ENCODE measurements around the gene TRAPPC10.

TRAPPC10 gene

GRCh38 chr21:44027607-44028286 is 15.6 kb downstream of the TRAPPC10 start:
- Histone ChIP-seq H3K36me3 (ENCODE audit: control insufficient read depth, low read depth, low read length) (peaks cover 3% of the 10 kb centered on the region), H3K4me3 (ENCODE audit: low read length) (no peak overlapping the region), H3K27ac (ENCODE audit: low read length) (no peak overlapping the region), H3K4me1 (ENCODE audit: control insufficient read depth, low read depth, low read length) (peaks cover 16% of the 10 kb centered on the region), H3K9ac (ENCODE audit: low read length) (no peak overlapping the region), H3K9me3 (ENCODE audit: control insufficient read depth, low read depth, low read length) (no peaks in the 10 kb centered on the region), H3K27me3 (ENCODE audit: control insufficient read depth, insufficient read depth, low read length) (no peaks in the 10 kb centered on the region)

DNA sequence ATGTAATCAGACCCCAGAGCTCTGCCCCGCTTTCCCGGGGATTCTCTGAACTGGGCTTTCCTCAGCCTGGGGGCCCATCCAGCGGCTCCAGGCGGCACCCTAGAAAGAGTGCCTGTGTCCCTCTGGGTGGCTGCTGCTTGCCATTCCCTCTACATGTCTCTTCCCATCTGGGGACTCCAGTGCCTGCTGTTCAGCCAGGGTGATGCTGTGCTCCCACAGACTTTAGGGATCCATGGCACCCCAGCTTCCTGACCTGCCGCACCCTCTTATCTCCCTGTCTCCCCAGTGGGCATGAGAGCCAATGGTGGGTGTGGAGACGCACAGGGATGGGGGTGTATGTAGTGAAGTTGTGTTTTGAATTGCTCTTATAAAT is 16.2 kb downstream of the TRAPPC10 start:
- Histone ChIP-seq H3K36me3 (ENCODE audit: control insufficient read depth, low read depth, low read length) (peaks cover 7% of the 10 kb centered on the region), H3K27ac (ENCODE audit: low read length) (no peak overlapping the region), H3K4me1 (ENCODE audit: control insufficient read depth, low read depth, low read length) (peaks cover 16% of the 10 kb centered on the region), H3K4me3 (ENCODE audit: low read length) (no peak overlapping the region), H3K9me3 (ENCODE audit: control insufficient read depth, low read depth, low read length) (no peaks in the 10 kb centered on the region), H3K9ac (ENCODE audit: low read length) (no peak overlapping the region), H3K27me3 (ENCODE audit: control insufficient read depth, insufficient read depth, low read length) (no peaks in the 10 kb centered on the region)

- Histone ChIP-seq H3K27ac (ENCODE audit: low read length) (no peak overlapping the region), H3K36me3 (ENCODE audit: control insufficient read depth, low read depth, low read length) (peaks cover 8% of the 10 kb centered on the region), H3K4me1 (ENCODE audit: control insufficient read depth, low read depth, low read length) (peaks cover 16% of the 10 kb centered on the region), H3K27me3 (ENCODE audit: control insufficient read depth, insufficient read depth, low read length) (no peaks in the 10 kb centered on the region), H3K9ac (ENCODE audit: low read length) (no peak overlapping the region), H3K4me3 (ENCODE audit: low read length) (no peak overlapping the region), H3K9me3 (ENCODE audit: control insufficient read depth, low read depth, low read length) (no peaks in the 10 kb centered on the region)
These were observed 17.5 kb downstream of the TRAPPC10 start for GRCh38 chr21:44029460-44030087.

- no peak overlapping the region for H3K9ac ChIP-seq (ENCODE audit: low read length)
- H3K4me3 ChIP-seq (ENCODE audit: low read length), result no peak overlapping the region
- H3K27ac ChIP-seq (ENCODE audit: low read length), result no peak overlapping the region
- H3K9me3 ChIP-seq (ENCODE audit: control insufficient read depth, low read depth, low read length), result no peaks in the 10 kb centered on the region
- no peaks in the 10 kb centered on the region for H3K4me1 ChIP-seq (ENCODE audit: control insufficient read depth, low read depth, low read length)
- H3K36me3 ChIP-seq (ENCODE audit: control insufficient read depth, low read depth, low read length), result peaks cover 39% of the 10 kb centered on the region
- H3K27me3 ChIP-seq (ENCODE audit: control insufficient read depth, insufficient read depth, low read length), result no peaks in the 10 kb centered on the region
These were observed 23.1 kb downstream of the TRAPPC10 start for GRCh38 chr21:44035244-44035643.

GRCh38 chr21:44038063-44038462 is 26.0 kb downstream of the TRAPPC10 start:
- H3K27ac ChIP-seq (ENCODE audit: low read length), result no peak overlapping the region
- no peak overlapping the region for H3K4me3 ChIP-seq (ENCODE audit: low read length)
- H3K9ac ChIP-seq (ENCODE audit: low read length), result no peak overlapping the region
- peaks cover 32% of the 10 kb centered on the region for H3K36me3 ChIP-seq (ENCODE audit: control insufficient read depth, low read depth, low read length)
- H3K4me1 ChIP-seq (ENCODE audit: control insufficient read depth, low read depth, low read length), result no peaks in the 10 kb centered on the region
- no peaks in the 10 kb centered on the region for H3K27me3 ChIP-seq (ENCODE audit: control insufficient read depth, insufficient read depth, low read length)
- H3K9me3 ChIP-seq (ENCODE audit: control insufficient read depth, low read depth, low read length), result no peaks in the 10 kb centered on the region

GRCh38 chr21:44039828-44040227 is 27.7 kb downstream of the TRAPPC10 start:
- H3K9me3 ChIP-seq (ENCODE audit: control insufficient read depth, low read depth, low read length), result no peaks in the 10 kb centered on the region
- peaks cover 28% of the 10 kb centered on the region for H3K36me3 ChIP-seq (ENCODE audit: control insufficient read depth, low read depth, low read length)
- no peaks in the 10 kb centered on the region for H3K27me3 ChIP-seq (ENCODE audit: control insufficient read depth, insufficient read depth, low read length)
- H3K9ac ChIP-seq (ENCODE audit: low read length), result no peak overlapping the region
- H3K4me1 ChIP-seq (ENCODE audit: control insufficient read depth, low read depth, low read length), result no peaks in the 10 kb centered on the region
- no peak overlapping the region for H3K4me3 ChIP-seq (ENCODE audit: low read length)
- H3K27ac ChIP-seq (ENCODE audit: low read length), result no peak overlapping the region

DNA sequence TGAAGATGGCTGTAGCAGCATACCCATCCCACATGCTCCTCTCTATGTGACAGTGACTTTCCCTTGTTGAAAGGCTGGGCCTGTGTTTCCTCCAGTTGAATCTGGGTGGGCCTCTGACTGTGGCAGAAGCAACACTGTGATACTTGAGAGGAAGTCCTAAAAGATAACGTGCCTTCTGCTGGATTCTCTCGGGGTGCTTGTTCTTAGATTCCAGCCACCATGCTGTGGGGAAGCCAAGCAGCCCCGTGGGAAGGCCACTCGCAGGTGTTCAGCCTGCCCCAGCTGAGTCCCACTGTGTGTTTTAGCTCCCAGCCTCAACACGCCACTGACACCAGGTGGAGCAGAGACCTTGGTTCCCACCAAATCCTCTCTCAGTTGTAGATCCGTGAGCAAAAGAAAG is 31.5 kb downstream of the TRAPPC10 start:
- H3K27ac ChIP-seq (ENCODE audit: low read length), result no peak overlapping the region
- H3K27me3 ChIP-seq (ENCODE audit: control insufficient read depth, insufficient read depth, low read length), result no peaks in the 10 kb centered on the region
- no peak overlapping the region for H3K4me3 ChIP-seq (ENCODE audit: low read length)
- H3K4me1 ChIP-seq (ENCODE audit: control insufficient read depth, low read depth, low read length), result no peaks in the 10 kb centered on the region
- H3K9ac ChIP-seq (ENCODE audit: low read length), result no peak overlapping the region
- H3K9me3 ChIP-seq (ENCODE audit: control insufficient read depth, low read depth, low read length), result no peaks in the 10 kb centered on the region
- peaks cover 3% of the 10 kb centered on the region for H3K36me3 ChIP-seq (ENCODE audit: control insufficient read depth, low read depth, low read length)

GRCh38 chr21:44046734-44047133 is 34.6 kb downstream of the TRAPPC10 start:
- H3K36me3 ChIP-seq (ENCODE audit: control insufficient read depth, low read depth, low read length), result no peaks in the 10 kb centered on the region
- H3K4me1 ChIP-seq (ENCODE audit: control insufficient read depth, low read depth, low read length), result no peaks in the 10 kb centered on the region
- no peak overlapping the region for H3K9ac ChIP-seq (ENCODE audit: low read length)
- no peaks in the 10 kb centered on the region for H3K9me3 ChIP-seq (ENCODE audit: control insufficient read depth, low read depth, low read length)
- no peak overlapping the region for H3K4me3 ChIP-seq (ENCODE audit: low read length)
- no peaks in the 10 kb centered on the region for H3K27me3 ChIP-seq (ENCODE audit: control insufficient read depth, insufficient read depth, low read length)
- H3K27ac ChIP-seq (ENCODE audit: low read length), result no peak overlapping the region

DNA sequence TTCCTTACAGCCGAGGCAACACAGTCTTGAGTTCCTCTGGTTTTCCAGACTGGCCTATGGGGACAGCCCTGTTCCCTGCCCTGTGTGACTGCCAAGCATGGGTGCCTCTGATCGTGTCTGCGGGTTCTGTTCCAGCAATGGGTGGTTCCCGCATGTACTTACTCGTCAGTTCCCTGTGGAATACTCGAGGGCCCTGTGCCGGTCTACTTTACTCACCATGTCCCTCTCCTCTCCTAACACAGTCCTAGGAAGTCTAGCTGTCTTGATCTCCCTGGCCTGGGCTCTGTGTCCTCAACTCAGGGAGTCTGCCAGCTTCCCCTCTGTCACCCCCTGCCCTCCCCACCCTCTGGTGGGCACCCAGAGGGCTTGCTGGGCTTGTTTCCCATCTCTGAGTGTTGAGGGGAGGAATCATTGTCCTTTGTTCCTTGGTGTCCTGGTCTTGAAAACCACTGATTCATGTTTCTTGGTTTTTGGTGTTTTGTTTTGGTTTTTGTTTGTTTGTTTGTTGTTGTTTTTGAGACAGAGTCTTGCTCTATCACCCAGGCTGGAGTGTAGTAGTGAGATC is 36.0 kb downstream of the TRAPPC10 start:
- no peaks in the 10 kb centered on the region for H3K9me3 ChIP-seq (ENCODE audit: control insufficient read depth, low read depth, low read length)
- no peak overlapping the region for H3K27ac ChIP-seq (ENCODE audit: low read length)
- H3K27me3 ChIP-seq (ENCODE audit: control insufficient read depth, insufficient read depth, low read length), result no peaks in the 10 kb centered on the region
- H3K36me3 ChIP-seq (ENCODE audit: control insufficient read depth, low read depth, low read length), result no peaks in the 10 kb centered on the region
- H3K9ac ChIP-seq (ENCODE audit: low read length), result no peak overlapping the region
- H3K4me3 ChIP-seq (ENCODE audit: low read length), result no peak overlapping the region
- H3K4me1 ChIP-seq (ENCODE audit: control insufficient read depth, low read depth, low read length), result no peaks in the 10 kb centered on the region

DNA sequence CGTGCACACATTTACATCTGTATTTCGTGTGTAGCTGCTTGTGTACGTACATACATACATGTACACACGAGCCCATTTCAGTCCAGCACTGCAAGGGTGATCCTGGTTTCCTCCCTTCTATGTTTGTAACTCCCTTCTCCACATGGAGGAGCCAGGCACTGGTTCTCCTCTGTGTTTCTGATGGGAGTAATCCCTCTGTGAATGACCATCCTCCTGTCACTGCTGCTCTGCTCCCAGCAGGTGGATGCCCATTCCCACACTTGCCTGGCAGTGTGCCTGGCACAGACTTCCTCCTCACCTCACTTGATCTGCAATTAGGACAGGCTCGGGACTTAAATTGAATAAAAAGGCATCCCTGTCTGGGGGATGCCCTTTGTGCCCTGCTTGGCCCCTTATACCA is 37.1 kb downstream of the TRAPPC10 start:
- Histone ChIP-seq H3K36me3 (ENCODE audit: control insufficient read depth, low read depth, low read length) (no peaks in the 10 kb centered on the region), H3K4me1 (ENCODE audit: control insufficient read depth, low read depth, low read length) (no peaks in the 10 kb centered on the region), H3K27ac (ENCODE audit: low read length) (no peak overlapping the region), H3K9ac (ENCODE audit: low read length) (no peak overlapping the region), H3K27me3 (ENCODE audit: control insufficient read depth, insufficient read depth, low read length) (no peaks in the 10 kb centered on the region), H3K9me3 (ENCODE audit: control insufficient read depth, low read depth, low read length) (no peaks in the 10 kb centered on the region), H3K4me3 (ENCODE audit: low read length) (no peak overlapping the region)

DNA sequence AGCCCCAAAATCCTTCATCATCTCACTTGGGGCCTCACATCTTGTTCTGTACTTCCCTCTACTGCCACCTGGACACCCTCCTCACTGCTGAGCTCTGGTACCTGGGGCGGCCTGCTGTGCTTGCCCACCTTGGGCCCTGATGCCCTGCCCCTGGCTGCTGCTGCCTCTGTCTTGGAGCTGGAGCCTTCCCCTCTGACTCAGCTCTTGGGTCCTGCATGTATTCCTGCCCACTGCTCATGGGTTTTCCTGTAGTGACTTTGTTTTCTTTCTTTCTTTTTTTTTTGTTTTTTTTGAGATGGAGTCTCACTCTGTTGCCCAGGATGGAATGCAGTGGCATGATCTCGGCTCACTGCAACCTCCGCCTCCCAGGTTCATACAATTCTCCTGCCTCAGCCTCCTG is 37.5 kb downstream of the TRAPPC10 start:
- H3K36me3 ChIP-seq (ENCODE audit: control insufficient read depth, low read depth, low read length), result no peaks in the 10 kb centered on the region

GRCh38 chr21:44050276-44050675 is 38.2 kb downstream of the TRAPPC10 start:
- H3K27ac ChIP-seq (ENCODE audit: low read length), result no peak overlapping the region
- no peaks in the 10 kb centered on the region for H3K27me3 ChIP-seq (ENCODE audit: control insufficient read depth, insufficient read depth, low read length)
- H3K4me1 ChIP-seq (ENCODE audit: control insufficient read depth, low read depth, low read length), result no peaks in the 10 kb centered on the region

More for the DNA sequence above, 37.5 kb downstream of the TRAPPC10 start:
- H3K9me3 ChIP-seq (ENCODE audit: control insufficient read depth, low read depth, low read length), result no peaks in the 10 kb centered on the region
- no peak overlapping the region for H3K4me3 ChIP-seq (ENCODE audit: low read length)
- no peaks in the 10 kb centered on the region for H3K4me1 ChIP-seq (ENCODE audit: control insufficient read depth, low read depth, low read length)
- no peaks in the 10 kb centered on the region for H3K27me3 ChIP-seq (ENCODE audit: control insufficient read depth, insufficient read depth, low read length)
- H3K27ac ChIP-seq (ENCODE audit: low read length), result no peak overlapping the region
- no peak overlapping the region for H3K9ac ChIP-seq (ENCODE audit: low read length)

More at GRCh38 chr21:44050276-44050675, 38.2 kb downstream of the TRAPPC10 start:
- H3K9ac ChIP-seq (ENCODE audit: low read length), result no peak overlapping the region
- H3K4me3 ChIP-seq (ENCODE audit: low read length), result no peak overlapping the region
- H3K9me3 ChIP-seq (ENCODE audit: control insufficient read depth, low read depth, low read length), result no peaks in the 10 kb centered on the region
- no peaks in the 10 kb centered on the region for H3K36me3 ChIP-seq (ENCODE audit: control insufficient read depth, low read depth, low read length)

All from iPS-18a (cell line).